Glutamatergic neuron (in vitro differentiated cells): Measurements from ENCODE around the gene LGALS4. TPM values are rescaled to one million over a fixed set of nuclear protein-coding genes. Genes with fewer than 3 reads are reported as not detected.

Experiments
- DNase-seq: peaks from one replicate; pipeline ENCODE4 v3.0.0; 2022
- H3K27ac Mint-ChIP-seq: one replicate; pipeline ENCODE4 v1.8.0; 2020; ENCODE audit warnings: mild to moderate bottlenecking, mixed read lengths, inconsistent platforms; ENCODE audit not compliant: unreplicated experiment
- H3K27me3 Mint-ChIP-seq: one replicate; pipeline ENCODE4 v1.8.0; 2020; ENCODE audit warnings: mild to moderate bottlenecking, moderate library complexity, mixed read lengths, inconsistent platforms; ENCODE audit not compliant: unreplicated experiment
- H3K36me3 Mint-ChIP-seq: one replicate; pipeline ENCODE4 v1.8.0; 2020; ENCODE audit warnings: mild to moderate bottlenecking, mixed read lengths, inconsistent platforms; ENCODE audit not compliant: unreplicated experiment
- H3K4me1 Mint-ChIP-seq: one replicate; pipeline ENCODE4 v1.8.0; 2020; ENCODE audit warnings: mild to moderate bottlenecking, low read depth, mixed read lengths, inconsistent platforms; ENCODE audit not compliant: unreplicated experiment
- H3K4me3 Mint-ChIP-seq: one replicate; pipeline ENCODE4 v1.8.0; 2020; ENCODE audit warnings: mild to moderate bottlenecking, mixed read lengths, inconsistent platforms; ENCODE audit not compliant: unreplicated experiment
- H3K9me3 Mint-ChIP-seq: one replicate; pipeline ENCODE4 v1.8.0; 2020; ENCODE audit warnings: mild to moderate bottlenecking, moderate library complexity, mixed read lengths, inconsistent platforms; ENCODE audit not compliant: unreplicated experiment
- total RNA-seq: library from RNA; stranded (reverse); fragmentation: NEBNext Ultra II Directional; extraction: Animal tissue kit (Norgen Biotek cat#: 25700); gene quantifications from one replicate; pipeline ENCODE4 v1.2.1, GENCODE V29; 2021; ENCODE audit not compliant: unreplicated experiment
- TF ChIP-seq, protein P1 (sequence below): fragments of 200-600 bp; sonication (generic); IDR thresholded peaks from one replicate; pipeline ENCODE4 v1.5.0; 2021; ENCODE audit not compliant: partially characterized antibody, unreplicated experiment

The LGALS4 gene
- total RNA-seq, 1 donor from 2014 or later: not detected

DNA sequence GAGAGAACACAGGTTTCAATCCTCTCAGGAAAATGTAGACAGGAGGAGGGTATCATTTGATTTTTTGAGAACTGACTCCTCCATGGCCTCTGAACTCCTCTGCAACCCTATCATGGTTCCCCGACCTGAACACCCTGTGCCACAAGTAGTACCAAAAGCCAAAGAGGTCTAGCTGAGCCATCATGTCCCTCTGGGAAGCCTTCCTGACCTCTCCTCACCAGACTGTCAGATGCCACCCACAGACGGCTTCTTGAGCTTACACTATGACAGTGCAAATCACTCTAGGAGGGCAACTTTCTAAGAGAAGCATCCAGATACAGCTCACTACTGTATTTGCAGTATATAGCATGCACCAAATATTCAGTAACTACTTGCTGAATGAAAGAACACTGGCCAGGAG, 33.4 kb upstream of the LGALS4 start:
- H3K36me3 Mint-ChIP-seq: peaks cover 4% of the 10 kb centered on the region
- H3K4me1 Mint-ChIP-seq: peaks cover 7% of the 10 kb centered on the region
- peak overlapping the region; percentile 22 for H3K27ac Mint-ChIP-seq
- no peak for DNase-seq
- H3K9me3 Mint-ChIP-seq: peaks cover 22% of the 10 kb centered on the region
- H3K27me3 Mint-ChIP-seq: peaks cover 24% of the 10 kb centered on the region
- no peak overlapping the region for H3K4me3 Mint-ChIP-seq
- TF ChIP-seq, protein P1, sequence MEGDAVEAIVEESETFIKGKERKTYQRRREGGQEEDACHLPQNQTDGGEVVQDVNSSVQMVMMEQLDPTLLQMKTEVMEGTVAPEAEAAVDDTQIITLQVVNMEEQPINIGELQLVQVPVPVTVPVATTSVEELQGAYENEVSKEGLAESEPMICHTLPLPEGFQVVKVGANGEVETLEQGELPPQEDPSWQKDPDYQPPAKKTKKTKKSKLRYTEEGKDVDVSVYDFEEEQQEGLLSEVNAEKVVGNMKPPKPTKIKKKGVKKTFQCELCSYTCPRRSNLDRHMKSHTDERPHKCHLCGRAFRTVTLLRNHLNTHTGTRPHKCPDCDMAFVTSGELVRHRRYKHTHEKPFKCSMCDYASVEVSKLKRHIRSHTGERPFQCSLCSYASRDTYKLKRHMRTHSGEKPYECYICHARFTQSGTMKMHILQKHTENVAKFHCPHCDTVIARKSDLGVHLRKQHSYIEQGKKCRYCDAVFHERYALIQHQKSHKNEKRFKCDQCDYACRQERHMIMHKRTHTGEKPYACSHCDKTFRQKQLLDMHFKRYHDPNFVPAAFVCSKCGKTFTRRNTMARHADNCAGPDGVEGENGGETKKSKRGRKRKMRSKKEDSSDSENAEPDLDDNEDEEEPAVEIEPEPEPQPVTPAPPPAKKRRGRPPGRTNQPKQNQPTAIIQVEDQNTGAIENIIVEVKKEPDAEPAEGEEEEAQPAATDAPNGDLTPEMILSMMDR: no peak

DNA sequence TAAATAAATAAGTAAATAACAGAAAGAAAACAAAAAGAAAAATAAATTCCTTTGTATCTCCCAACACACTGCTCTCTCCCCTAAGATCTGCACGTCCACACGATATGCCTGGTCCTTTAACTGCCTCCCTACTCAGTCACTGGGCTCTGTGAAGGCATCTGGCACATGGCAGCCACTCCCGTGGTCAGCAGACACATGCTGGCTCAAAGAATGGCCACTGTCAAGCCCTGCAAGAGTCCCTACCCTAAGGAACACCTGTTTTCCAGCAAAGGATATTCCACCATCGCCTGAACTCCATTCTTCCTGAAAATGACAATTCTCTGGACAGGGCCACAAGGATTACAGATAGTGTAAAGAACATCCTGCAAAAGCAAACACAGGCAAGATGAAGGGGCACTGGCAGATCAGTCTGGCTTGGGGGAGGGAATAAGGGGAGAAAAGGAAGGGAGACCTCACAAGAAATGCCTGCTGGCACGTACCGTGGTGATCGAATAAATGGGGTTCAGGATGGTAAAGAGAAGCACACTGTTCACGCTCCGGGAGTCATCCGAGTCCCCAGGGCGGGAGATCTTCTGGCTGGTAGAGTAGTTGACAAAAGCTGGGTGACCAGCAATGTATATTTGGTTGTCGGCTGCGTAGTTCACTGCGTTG, 32.8 kb upstream of the LGALS4 start:
- peaks cover 20% of the 10 kb centered on the region for H3K27me3 Mint-ChIP-seq
- TF ChIP-seq, protein P1: no peak
- DNase-seq: no peak
- H3K27ac Mint-ChIP-seq: peak overlapping the region; percentile 22
- peaks cover 17% of the 10 kb centered on the region for H3K9me3 Mint-ChIP-seq
- peaks cover 4% of the 10 kb centered on the region for H3K36me3 Mint-ChIP-seq
- peaks cover 7% of the 10 kb centered on the region for H3K4me1 Mint-ChIP-seq
- H3K4me3 Mint-ChIP-seq: peak overlapping the region; percentile 55

DNA sequence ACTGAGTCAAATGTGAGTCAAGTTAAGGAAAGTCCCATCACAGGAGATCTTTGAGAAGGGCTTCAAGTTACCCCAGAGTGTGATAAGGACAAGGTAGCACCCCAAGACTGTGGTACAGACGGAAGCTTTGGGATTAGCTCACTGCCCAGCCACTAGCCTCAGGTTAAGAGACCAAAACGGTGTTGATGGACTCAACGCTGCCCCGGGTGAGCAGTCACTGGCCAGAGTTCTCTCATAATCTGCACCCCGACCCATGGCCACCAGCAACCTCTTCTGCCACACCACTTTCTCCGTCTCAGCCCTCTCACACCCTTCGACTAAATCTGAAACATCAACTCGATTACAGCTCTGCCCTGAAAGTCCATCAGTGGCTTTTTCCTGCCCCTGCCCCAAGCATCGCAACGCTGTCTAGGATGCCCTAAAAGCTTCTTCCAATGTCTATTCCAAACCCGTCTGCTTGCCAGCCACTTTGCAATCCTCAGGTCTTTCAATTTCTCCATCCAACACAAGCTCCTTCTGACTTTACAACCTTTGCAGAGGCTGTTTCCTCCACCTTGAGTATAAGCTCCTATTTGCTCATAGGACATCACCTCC, 31.4 kb upstream of the LGALS4 start:
- no peak for DNase-seq
- Mint-ChIP-seq H3K4me1 (peaks cover 7% of the 10 kb centered on the region), H3K27ac (no peak overlapping the region), H3K4me3 (no peak overlapping the region), H3K36me3 (peaks cover 4% of the 10 kb centered on the region), H3K27me3 (peaks cover 15% of the 10 kb centered on the region), H3K9me3 (peaks cover 13% of the 10 kb centered on the region)
- TF ChIP-seq, protein P1: no peak

DNA sequence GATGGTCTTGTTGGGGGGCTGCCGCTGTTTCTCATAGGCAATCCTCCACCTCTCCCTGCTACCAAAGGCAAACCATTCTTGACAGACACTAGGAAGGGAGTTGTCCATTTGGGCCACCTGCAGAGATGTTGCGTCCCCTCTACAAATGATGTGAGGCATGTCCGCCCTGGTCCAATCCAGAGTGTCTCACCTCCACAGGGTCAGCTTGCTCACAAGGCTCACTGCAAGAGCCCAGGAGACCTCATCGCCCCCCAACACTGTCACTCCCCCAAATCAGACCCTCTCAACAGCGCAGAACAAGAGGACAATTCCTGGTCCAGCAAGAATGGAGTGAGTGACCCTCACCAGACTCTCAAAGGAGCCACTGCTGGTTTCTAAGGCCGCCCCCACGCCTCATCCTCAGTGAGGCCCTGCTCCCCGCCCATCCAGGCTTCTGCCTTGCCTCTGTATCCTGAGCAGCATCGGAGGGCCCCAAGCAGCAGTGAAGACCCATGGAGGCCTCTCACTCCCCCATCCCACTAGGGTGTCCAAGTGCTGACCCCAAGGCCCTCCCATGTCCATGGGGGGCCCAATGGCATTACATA, 30.5 kb upstream of the LGALS4 start:
- no peak for DNase-seq
- H3K9me3 Mint-ChIP-seq: peaks cover 7% of the 10 kb centered on the region
- H3K36me3 Mint-ChIP-seq: peaks cover 4% of the 10 kb centered on the region
- H3K27me3 Mint-ChIP-seq: peaks cover 11% of the 10 kb centered on the region
- H3K4me3 Mint-ChIP-seq: no peak overlapping the region
- H3K27ac Mint-ChIP-seq: peak overlapping the region; percentile 33
- peaks cover 3% of the 10 kb centered on the region for H3K4me1 Mint-ChIP-seq
- TF ChIP-seq, protein P1: no peak
